GM06990 (cell line): ENCODE measurements around the gene TCF3.
A peak's percentile ranks its signal among the peaks of the same experiment; 100 is the strongest.

Source experiments
- DNase-seq: peaks from one replicate; pipeline ENCODE4 v3.0.0-alpha.2; 2011; ENCODE audit not compliant: insufficient read length; ENCODE audit errors: extremely low read depth
- H3K27me3 ChIP-seq: replicated peaks from 2 replicates; pipeline ENCODE4 v1.6.0; 2011; ENCODE audit warnings: low read length; ENCODE audit not compliant: control insufficient read depth, insufficient read depth
- H3K36me3 ChIP-seq: 2 replicates; pipeline ENCODE4 v1.5.1; 2011; ENCODE audit warnings: low read length; ENCODE audit not compliant: control insufficient read depth, insufficient read depth
- H3K4me3 ChIP-seq: replicated peaks from 2 replicates; pipeline ENCODE4 v1.5.1; 2011; ENCODE audit warnings: low read depth, mild to moderate bottlenecking, control low read depth, low read length
- CTCF ChIP-seq: IDR thresholded peaks from 2 replicates; pipeline ENCODE4 v1.5.1; 2011; ENCODE audit warnings: low read length, control low read depth, mild to moderate bottlenecking, inconsistent platforms; ENCODE audit not compliant: insufficient read depth, poor library complexity, severe bottlenecking

Gene TCF3

DNA sequence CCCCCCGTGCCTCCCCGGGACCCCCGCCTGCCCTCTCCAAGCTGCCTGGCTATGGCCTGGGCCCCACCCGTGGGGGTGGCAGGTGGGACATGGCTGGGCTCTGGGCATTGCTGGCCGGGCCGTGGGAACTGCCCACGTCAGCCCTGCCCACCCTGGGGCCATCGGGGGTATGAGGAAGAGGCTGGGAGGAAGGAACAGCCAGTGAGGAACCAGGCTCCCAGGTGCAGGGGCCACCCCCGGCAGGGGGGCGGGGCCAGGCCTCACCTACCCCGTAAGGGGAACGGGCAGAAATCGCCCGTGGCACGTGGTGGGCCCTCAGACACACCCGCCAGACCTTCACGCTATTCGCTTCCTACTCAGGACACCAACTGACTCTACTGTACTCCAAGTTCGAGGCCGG lies 22.4 kb downstream of the TCF3 start:
- peaks cover 34% of the 10 kb centered on the region for H3K36me3 ChIP-seq
- TF ChIP-seq CTCF, result no peak
- no peak overlapping the region for H3K4me3 ChIP-seq
- no peaks in the 10 kb centered on the region for H3K27me3 ChIP-seq
- no peak for DNase-seq

DNA sequence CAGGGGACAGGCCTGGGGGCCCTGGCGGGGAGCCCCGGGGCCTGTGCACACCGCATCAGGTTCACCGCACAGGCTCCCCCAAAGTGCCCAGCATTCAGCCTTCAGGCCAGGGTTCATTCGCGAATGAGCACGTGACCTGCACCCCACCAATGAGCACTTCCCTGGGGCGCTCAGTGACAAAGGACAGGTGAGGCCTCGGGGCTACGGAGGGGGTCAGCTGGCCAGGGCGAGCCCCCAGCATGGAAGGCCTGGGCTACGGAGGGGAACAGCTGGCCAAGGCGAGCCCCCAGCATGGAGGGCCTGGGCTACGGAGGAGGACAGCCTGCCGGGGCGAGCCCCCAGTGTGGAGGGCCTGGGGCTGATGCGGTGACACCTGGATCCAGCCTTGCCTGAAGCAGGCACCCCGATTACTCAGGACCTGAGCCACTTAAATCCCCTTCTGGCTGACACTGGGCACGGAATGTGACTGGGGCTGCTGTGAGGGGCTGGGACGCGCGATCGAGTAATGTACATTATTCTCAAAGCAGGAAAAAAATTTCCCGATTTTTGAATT lies 23.1 kb downstream of the TCF3 start:
- Histone ChIP-seq H3K4me3 (no peak overlapping the region), H3K36me3 (peaks cover 37% of the 10 kb centered on the region), H3K27me3 (no peaks in the 10 kb centered on the region)
- no peak for TF ChIP-seq CTCF
- no peak for DNase-seq

- TF ChIP-seq CTCF, result no peak
- Histone ChIP-seq H3K36me3 (peaks cover 39% of the 10 kb centered on the region), H3K4me3 (no peak overlapping the region), H3K27me3 (no peaks in the 10 kb centered on the region)
- DNase-seq, result no peak
Measured at GRCh38 chr19:1627194-1627593, 25.2 kb downstream of the TCF3 start.

DNA sequence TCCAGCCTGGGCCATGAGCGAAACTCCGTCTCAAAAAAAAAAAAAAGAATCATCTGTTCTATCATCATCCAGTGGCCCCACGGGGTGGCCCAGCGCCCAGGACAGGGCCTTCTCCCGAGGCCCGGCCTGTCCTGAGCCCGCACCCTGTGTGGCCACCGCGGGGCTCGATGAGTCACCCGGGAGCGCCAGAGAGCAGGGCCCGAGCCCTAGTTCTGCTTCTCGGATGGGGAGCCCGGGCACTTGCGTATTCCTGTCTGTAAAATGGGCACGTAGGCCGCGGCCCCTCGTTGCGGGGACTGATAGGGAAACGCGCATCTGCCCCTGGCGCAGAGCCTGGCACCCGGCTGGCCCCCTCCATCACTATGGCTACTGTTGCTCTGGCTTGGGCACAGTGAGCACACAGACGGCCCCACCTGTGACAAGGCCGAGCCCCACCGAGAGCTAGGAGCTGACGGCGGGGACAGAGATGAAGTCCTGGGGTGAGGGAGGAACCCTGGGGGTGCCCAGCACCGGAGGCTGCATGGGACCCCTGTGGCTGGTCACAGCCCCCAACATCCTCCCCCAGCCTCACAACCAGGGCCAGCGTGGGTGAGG lies 25.9 kb downstream of the TCF3 start:
- H3K4me3 ChIP-seq, result no peak overlapping the region
- DNase-seq, result no peak
- TF ChIP-seq CTCF, result no peak
- peaks cover 34% of the 10 kb centered on the region for H3K36me3 ChIP-seq
- H3K27me3 ChIP-seq, result no peaks in the 10 kb centered on the region

DNA sequence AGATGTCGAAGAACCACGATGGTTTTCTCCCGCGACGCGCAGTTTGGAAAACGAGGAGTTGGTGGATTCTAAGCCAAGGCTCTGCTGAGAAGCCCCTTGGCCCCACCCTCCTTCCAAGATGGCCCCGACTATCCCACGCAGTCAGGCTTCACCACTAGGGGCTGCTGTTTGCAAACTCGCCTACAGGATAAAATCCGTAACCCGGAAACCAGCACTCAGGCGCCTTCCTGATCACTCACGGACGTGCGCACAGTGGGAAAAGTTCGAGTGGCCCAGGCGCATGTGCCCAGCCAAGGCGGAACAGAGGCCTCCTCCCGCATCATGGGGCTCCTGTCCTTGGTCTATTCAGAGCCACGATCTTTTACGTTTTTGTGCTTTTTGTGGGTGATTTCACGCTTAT lies 28.0 kb downstream of the TCF3 start:
- peak; percentile 82 for TF ChIP-seq CTCF
- Histone ChIP-seq H3K27me3 (no peaks in the 10 kb centered on the region), H3K4me3 (no peak overlapping the region), H3K36me3 (peaks cover 43% of the 10 kb centered on the region)
- DNase-seq, result no peak

- Histone ChIP-seq H3K36me3 (peaks cover 56% of the 10 kb centered on the region), H3K27me3 (no peaks in the 10 kb centered on the region), H3K4me3 (no peak overlapping the region)
- TF ChIP-seq CTCF, result no peak
- DNase-seq, result no peak
Measured at GRCh38 chr19:1622541-1622940, 29.9 kb downstream of the TCF3 start.
